HL-60/S4 (cell line): Measurements from ENCODE around the gene CPNE4.

ENCODE experiments used
- in situ Hi-C: fragments of 300-500 bp; cut with MboI; formaldehyde crosslinking; loops from 2 replicates; pipeline ENCODE4 v1.14.3; 2022; ENCODE audit warnings: low sequenced_read_pairs

Gene CPNE4

GRCh38 chr3:132022914-132023313, 11.9 kb downstream of the CPNE4 start:
- in situ Hi-C loops: loop anchor here (10.0 to 25.0 kb wide), 2 partner anchors 236 to 468 kb away; no protein-coding TSS in a partner anchor

GRCh38 chr3:132020058-132020457, 14.8 kb downstream of the CPNE4 start:
- in situ Hi-C loops: loop anchor here (10.0 to 25.0 kb wide), 2 partner anchors 233 to 465 kb away; no protein-coding TSS in a partner anchor

- in situ Hi-C loops: loop anchor here (25.0 kb wide), 1 partner anchor 230 kb away; no protein-coding TSS in a partner anchor
Measured at GRCh38 chr3:132017137-132017536, 17.7 kb downstream of the CPNE4 start.

GRCh38 chr3:132016061-132017041, 18.5 kb downstream of the CPNE4 start:
- in situ Hi-C loops: loop anchor here (25.0 kb wide), 1 partner anchor 229 kb away; no protein-coding TSS in a partner anchor

GRCh38 chr3:132014105-132014504, 20.7 kb downstream of the CPNE4 start:
- in situ Hi-C loops: loop anchor here (25.0 kb wide), 1 partner anchor 227 kb away; no protein-coding TSS in a partner anchor

- in situ Hi-C loops: loop anchor here (25.0 kb wide), 1 partner anchor 222 kb away; no protein-coding TSS in a partner anchor
Measured at GRCh38 chr3:132009241-132009640, 25.6 kb downstream of the CPNE4 start.

GRCh38 chr3:132008837-132009236, 26.0 kb downstream of the CPNE4 start:
- in situ Hi-C loops: loop anchor here (25.0 kb wide), 1 partner anchor 222 kb away; no protein-coding TSS in a partner anchor

GRCh38 chr3:132007617-132008016, 27.2 kb downstream of the CPNE4 start:
- in situ Hi-C loops: loop anchor here (25.0 kb wide), 1 partner anchor 220 kb away; no protein-coding TSS in a partner anchor

GRCh38 chr3:132006605-132007204, 28.1 kb downstream of the CPNE4 start:
- in situ Hi-C loops: loop anchor here (25.0 kb wide), 1 partner anchor 219 kb away; no protein-coding TSS in a partner anchor

- in situ Hi-C loops: loop anchor here (25.0 kb wide), 1 partner anchor 217 kb away; no protein-coding TSS in a partner anchor
Measured at GRCh38 chr3:132004571-132004970, 30.2 kb downstream of the CPNE4 start.

- in situ Hi-C loops: loop anchor here (25.0 kb wide), 1 partner anchor 216 kb away; no protein-coding TSS in a partner anchor
Measured at GRCh38 chr3:132003685-132004084, 31.1 kb downstream of the CPNE4 start.

- in situ Hi-C loops: loop anchor here (25.0 kb wide), 1 partner anchor 215 kb away; no protein-coding TSS in a partner anchor
Measured at GRCh38 chr3:132001999-132002398, 32.8 kb downstream of the CPNE4 start.

GRCh38 chr3:132001036-132001435, 33.8 kb downstream of the CPNE4 start:
- in situ Hi-C loops: loop anchor here (25.0 kb wide), 1 partner anchor 214 kb away; no protein-coding TSS in a partner anchor

GRCh38 chr3:131998027-131998426, 36.8 kb downstream of the CPNE4 start:
- in situ Hi-C loops: no loop called here

- in situ Hi-C loops: no loop called here
Measured at GRCh38 chr3:131995891-131996290, 38.9 kb downstream of the CPNE4 start.

- in situ Hi-C loops: no loop called here
Measured at GRCh38 chr3:131989318-131989717, 45.5 kb downstream of the CPNE4 start.

GRCh38 chr3:131988209-131988608, 46.6 kb downstream of the CPNE4 start:
- in situ Hi-C loops: no loop called here

GRCh38 chr3:131983689-131984088, 51.1 kb downstream of the CPNE4 start:
- in situ Hi-C loops: no loop called here

- in situ Hi-C loops: no loop called here
Measured at GRCh38 chr3:131981323-131981722, 53.5 kb downstream of the CPNE4 start.

GRCh38 chr3:131976448-131976847, 58.4 kb downstream of the CPNE4 start:
- in situ Hi-C loops: no loop called here

GRCh38 chr3:131975047-131975446, 59.8 kb downstream of the CPNE4 start:
- in situ Hi-C loops: no loop called here
